ENCODE measurements around the gene ZNF155. TPM values are rescaled to one million over a fixed set of nuclear protein-coding genes. Genes with fewer than 3 reads are reported as not detected.
A peak's percentile ranks its signal among the peaks of the same experiment; 100 is the strongest.
"Not testable (repeated sequence)": the region's sequence is repeated elsewhere in the genome, so short reads cannot be mapped to it uniquely, and the experiment has no call there.

ZNF155 gene
- total RNA-seq = 6.6 and 9.5 TPM in 2 replicates

- peak; percentile 98 for DNase-seq
Measured at GRCh38 chr19:43983912-43984686, at the start of gene ZNF155. ZNF155 (plus strand) TSS chr19:43984188; CDS start chr19:43988544, 4,356 bp downstream.

- DNase-seq = peak; percentile 91
Measured at GRCh38 chr19:43934985-43935708, 48.8 kb upstream of the ZNF155 start, which contains the start of gene ZNF45. ZNF45 (minus strand) TSS chr19:43935282; CDS start chr19:43922185, 13,097 bp downstream.

DNA sequence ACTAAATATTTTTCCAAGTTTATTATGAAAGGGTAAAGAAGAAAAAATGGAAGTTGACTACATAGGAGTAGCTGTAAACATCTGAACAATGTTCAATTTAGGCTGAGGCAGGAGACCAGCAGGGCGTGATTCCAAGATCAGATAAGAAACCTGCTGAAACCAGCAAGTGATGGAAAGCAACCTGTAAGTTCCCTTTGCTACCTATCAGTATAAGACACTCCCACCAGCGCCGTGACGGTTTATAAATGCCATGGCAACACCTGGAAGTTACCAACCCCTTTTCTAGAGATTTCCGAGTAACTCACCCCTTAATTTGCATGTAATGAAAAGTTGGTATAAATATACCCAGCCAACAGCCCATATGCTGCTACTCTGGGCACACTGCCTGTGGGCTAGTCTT lies 47.8 kb upstream of the ZNF155 start:
- no peak for DNase-seq

DNA sequence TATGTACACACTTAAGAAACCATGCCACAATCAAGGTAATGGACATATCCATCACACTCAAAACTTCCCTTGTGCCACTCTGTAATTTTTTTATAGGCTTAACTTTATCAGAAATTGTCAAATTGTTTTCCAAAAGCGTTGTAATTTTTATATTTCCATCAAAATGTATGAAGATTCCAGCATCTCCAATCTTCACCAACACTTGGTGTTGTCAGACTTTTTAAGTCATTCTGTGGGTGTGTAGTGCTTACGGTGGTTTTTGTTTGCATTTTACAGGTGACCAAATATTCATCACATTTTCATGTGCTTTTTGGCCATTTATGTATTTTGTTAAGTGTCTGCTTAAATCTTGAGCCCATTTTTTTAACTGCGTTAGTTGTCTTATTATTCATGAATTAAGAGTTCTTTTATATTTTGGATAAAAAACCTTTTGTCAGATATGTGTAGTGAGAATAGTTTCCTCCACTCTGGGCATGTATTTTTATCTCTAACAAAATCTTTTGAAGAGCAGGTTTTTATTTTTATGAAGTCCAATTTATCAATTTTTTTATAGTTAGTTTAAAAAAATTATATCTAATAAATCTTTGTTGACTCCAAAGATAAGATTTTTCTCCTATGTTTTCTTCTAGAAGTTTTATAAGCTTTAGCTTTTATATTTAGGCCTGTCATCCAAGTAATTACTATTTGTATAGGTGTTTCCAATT lies 44.3 kb upstream of the ZNF155 start:
- DNase-seq = no peak

- no peak for DNase-seq
Measured at GRCh38 chr19:43940719-43941118, 43.3 kb upstream of the ZNF155 start.

GRCh38 chr19:43941209-43941608 lies 42.8 kb upstream of the ZNF155 start:
- DNase-seq = no peak

GRCh38 chr19:43947412-43947811 lies 36.6 kb upstream of the ZNF155 start:
- not testable (repeated sequence) for DNase-seq

GRCh38 chr19:43949803-43950202 lies 34.2 kb upstream of the ZNF155 start:
- not testable (repeated sequence) for DNase-seq

- peak; percentile 96 for DNase-seq
Measured at GRCh38 chr19:43950834-43951645, 32.9 kb upstream of the ZNF155 start, which contains the start of gene ZNF221. ZNF221 (plus strand) TSS chr19:43951228; CDS start chr19:43962727, 11,499 bp downstream.

DNA sequence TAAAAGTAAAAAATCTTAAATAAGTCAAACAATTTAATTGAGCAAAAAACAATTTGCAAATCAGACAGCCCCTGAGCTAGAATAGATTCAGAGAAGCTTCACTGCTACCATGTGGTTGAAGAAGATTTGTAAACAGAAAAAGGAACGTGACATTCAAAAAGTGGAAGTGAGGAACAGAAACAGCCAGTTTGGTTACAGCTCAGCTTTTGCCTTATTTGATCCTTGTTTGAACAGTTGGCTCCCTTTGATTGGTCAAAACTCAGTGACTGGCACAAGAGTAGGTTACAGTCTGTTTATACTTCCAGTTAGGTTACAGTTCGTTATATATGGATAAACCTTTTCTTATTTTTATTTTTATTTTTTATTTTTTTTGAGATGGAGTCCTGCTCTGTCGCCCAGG lies 27.2 kb upstream of the ZNF155 start:
- no peak for DNase-seq

DNA sequence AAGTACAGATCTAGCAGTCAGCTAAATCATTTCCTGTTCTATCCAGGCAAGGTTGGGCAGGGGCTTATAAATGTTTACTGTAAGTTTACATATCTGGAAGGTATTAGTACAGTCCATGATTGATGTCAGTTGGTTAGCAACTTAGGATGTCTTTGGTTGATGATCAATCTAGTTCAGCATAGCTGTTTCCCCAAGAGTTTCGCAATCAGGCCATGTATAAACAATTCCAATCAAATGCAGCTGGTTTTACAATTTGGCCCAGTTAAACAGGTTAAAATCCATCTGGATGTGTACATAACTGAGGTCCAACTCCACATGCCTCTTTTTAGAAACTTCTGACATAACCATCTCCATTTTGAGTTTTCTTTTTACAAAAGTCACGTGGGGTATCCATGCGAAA lies 26.1 kb upstream of the ZNF155 start:
- DNase-seq = no peak

GRCh38 chr19:43960411-43960810 lies 23.6 kb upstream of the ZNF155 start:
- DNase-seq = no peak

DNA sequence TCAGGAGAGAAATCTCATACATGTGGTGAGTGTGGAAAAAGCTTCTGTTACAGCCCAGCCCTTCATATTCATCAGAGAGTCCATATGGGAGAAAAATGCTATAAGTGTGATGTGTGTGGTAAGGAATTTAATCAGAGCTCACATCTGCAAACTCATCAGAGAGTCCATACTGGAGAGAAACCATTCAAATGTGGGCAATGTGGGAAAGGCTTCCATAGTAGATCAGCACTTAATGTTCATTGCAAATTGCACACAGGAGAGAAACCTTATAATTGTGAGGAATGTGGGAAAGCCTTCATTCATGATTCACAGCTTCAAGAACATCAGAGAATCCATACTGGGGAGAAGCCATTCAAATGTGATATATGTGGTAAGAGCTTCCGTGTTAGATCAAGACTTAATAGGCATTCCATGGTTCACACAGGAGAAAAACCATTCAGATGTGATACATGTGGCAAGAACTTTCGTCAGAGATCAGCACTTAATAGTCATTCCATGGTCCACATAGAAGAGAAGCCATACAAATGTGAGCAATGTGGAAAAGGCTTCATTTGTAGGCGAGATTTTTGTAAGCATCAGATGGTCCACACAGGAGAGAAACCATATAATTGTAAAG lies 17.8 kb upstream of the ZNF155 start:
- DNase-seq = peak; percentile 3

GRCh38 chr19:43976732-43977131 lies 7.3 kb upstream of the ZNF155 start:
- no peak for DNase-seq

- no peak for DNase-seq
Measured at GRCh38 chr19:43983544-43983911, 460 bp upstream of the ZNF155 start.

GRCh38 chr19:43984687-43985000 lies 656 bp downstream of the ZNF155 start:
- DNase-seq = no peak

DNA sequence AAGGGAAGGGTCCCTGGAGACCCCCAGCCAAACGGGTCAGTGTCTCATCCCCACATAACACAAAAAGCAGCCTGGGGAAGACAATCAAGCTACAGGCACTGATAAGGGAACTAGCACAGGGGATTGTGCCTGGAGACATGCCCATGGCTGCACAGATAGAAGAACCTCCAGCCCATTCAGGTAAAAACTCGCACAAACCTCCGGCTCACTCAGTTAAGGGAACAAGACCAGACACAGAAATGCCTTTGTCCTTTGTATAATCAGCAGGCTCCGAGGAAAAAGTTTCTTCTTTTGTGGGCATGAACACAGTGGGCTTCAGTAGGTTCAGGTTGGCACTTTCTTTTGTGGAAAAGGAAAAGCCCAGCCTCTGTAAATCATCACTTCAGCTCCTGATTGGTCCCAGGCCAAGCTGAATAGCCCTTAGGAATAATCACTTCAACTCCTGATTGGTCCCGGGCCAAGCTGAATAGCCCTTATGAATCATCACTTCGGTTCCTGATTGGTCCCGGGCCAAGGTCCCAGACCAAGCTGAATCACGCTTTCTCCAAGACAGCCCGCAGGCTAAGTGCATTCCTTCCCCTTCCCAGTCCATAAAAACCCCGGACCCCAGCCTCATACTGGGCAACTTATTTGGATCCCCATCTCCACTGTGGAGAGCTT lies 13.8 kb downstream of the ZNF155 start:
- DNase-seq = peak; percentile 10

DNA sequence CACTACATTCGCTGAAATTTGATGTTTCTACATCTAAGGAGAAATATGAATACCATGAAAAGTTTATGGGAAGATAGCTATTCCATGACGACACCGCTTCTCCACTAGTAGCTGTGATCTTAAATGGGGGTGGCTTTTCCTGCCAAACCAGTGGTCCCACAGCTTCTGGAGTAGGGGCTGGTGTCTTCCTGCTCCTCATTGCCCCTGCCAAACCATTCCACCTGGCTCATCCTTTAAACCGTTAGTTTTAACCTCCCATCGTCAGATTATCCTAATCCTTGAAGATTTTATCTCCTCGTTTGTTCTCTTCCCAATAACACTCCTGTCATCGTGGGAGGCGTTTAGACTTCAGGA lies 18.2 kb downstream of the ZNF155 start:
- DNase-seq = no peak

GRCh38 chr19:44002566-44003460 lies 18.8 kb downstream of the ZNF155 start, which contains the start of gene ZNF230:
ZNF230 (plus strand) TSS chr19:44002957; CDS start chr19:44007079, 4,122 bp downstream.
- DNase-seq = peak; percentile 97

- peak; percentile 15 for DNase-seq
Measured at GRCh38 chr19:44003461-44004009, 19.5 kb downstream of the ZNF155 start.
